IPS DF 19.7 (cell line): ENCODE measurements around the gene RANGAP1.

ENCODE experiments used
- DNase-seq: peaks from one replicate; pipeline ENCODE4 v3.0.0-alpha.2; 2013; ENCODE audit warnings: low read depth, low spot score

The RANGAP1 gene

GRCh38 chr22:41237707-41238569, 48.0 kb downstream of the RANGAP1 start:
- peak; percentile 61 for DNase-seq

GRCh38 chr22:41237036-41237706, 48.8 kb downstream of the RANGAP1 start:
- no peak for DNase-seq

- DNase-seq, result no peak
Measured at GRCh38 chr22:41234815-41235695, 50.9 kb downstream of the RANGAP1 start.

GRCh38 chr22:41231369-41231768, 54.6 kb downstream of the RANGAP1 start:
- no peak for DNase-seq

- no peak for DNase-seq
Measured at GRCh38 chr22:41230401-41230785, 55.6 kb downstream of the RANGAP1 start.

- DNase-seq, result no peak
Measured at GRCh38 chr22:41229730-41230400, 56.1 kb downstream of the RANGAP1 start.

GRCh38 chr22:41229215-41229614, 56.8 kb downstream of the RANGAP1 start:
- no peak for DNase-seq

- DNase-seq, result no peak
Measured at GRCh38 chr22:41226723-41227655, 59.0 kb downstream of the RANGAP1 start.

- DNase-seq, result no peak
Measured at GRCh38 chr22:41223535-41223934, 62.5 kb downstream of the RANGAP1 start.

GRCh38 chr22:41222846-41223507, 63.0 kb downstream of the RANGAP1 start:
- DNase-seq, result no peak

- no peak for DNase-seq
Measured at GRCh38 chr22:41217553-41218157, 68.3 kb downstream of the RANGAP1 start.

GRCh38 chr22:41216984-41217383, 69.0 kb downstream of the RANGAP1 start:
- no peak for DNase-seq

GRCh38 chr22:41215926-41216325, 70.1 kb downstream of the RANGAP1 start:
- no peak for DNase-seq

GRCh38 chr22:41215409-41215808, 70.6 kb downstream of the RANGAP1 start:
- no peak for DNase-seq

- DNase-seq, result no peak
Measured at GRCh38 chr22:41206719-41207118, 79.3 kb downstream of the RANGAP1 start.

- DNase-seq, result peak; percentile 92
Measured at GRCh38 chr22:41204992-41205900, 80.7 kb downstream of the RANGAP1 start, which contains the start of gene L3MBTL2. L3MBTL2 (plus strand) TSS chr22:41205312; CDS start chr22:41205363, 51 bp downstream.

- DNase-seq, result no peak
Measured at GRCh38 chr22:41204066-41204465, 81.9 kb downstream of the RANGAP1 start.

GRCh38 chr22:41203118-41203517, 82.9 kb downstream of the RANGAP1 start:
- DNase-seq, result no peak
